ENCODE results near the gene FCAMR.

- TF ChIP-seq CTCF (IDR thresholded peaks at IDR 0.05) (no peak), POLR2A (IDR thresholded peaks at IDR 0.05) (no peak)
These were observed 39.1 kb upstream of the FCAMR start for GRCh38 chr1:207009182-207009850.
